GM12878 (cell line): ENCODE measurements around the gene TIPARP. TPM values are rescaled to one million over a fixed set of nuclear protein-coding genes. Genes with fewer than 3 reads are reported as not detected.

Experiments
- BACH1 ChIP-seq: fragments of 450-650 bp; IDR thresholded peaks from 2 replicates; pipeline ENCODE4 v1.6.1; 2017; ENCODE audit warnings: mild to moderate bottlenecking, borderline replicate concordance
- BCL11A ChIP-seq: IDR thresholded peaks from 2 replicates; pipeline ENCODE4 v1.6.1; 2011; ENCODE audit warnings: low read depth, low read length
- BHLHE40 ChIP-seq, 2 experiments: fragments of 450-650 bp in 1 of 2; IDR thresholded peaks; 2 replicates each; pipeline ENCODE4 v1.6.1; 2011 to 2017; ENCODE audit warnings: low read depth in 2 of 2, borderline replicate concordance in 1 of 2, improper control_type of control experiment in 1 of 2, low read length in 1 of 2, mild to moderate bottlenecking in 1 of 2
- BMI1 ChIP-seq: fragments of 450-650 bp; IDR thresholded peaks from 2 replicates; pipeline ENCODE4 v1.6.1; 2016; ENCODE audit warnings: mild to moderate bottlenecking, moderate library complexity, borderline replicate concordance
- BRCA1 ChIP-seq: IDR thresholded peaks from 2 replicates; pipeline ENCODE4 v1.6.1; 2011; ENCODE audit warnings: low read depth, low read length, improper control_type of control experiment
- CREB1 ChIP-seq: IDR thresholded peaks from 2 replicates; pipeline ENCODE4 v1.6.1; 2012; ENCODE audit warnings: low read depth, mild to moderate bottlenecking, inconsistent platforms
- EED ChIP-seq: sonication (generic); IDR thresholded peaks from 2 replicates; pipeline ENCODE4 v1.6.1; 2016; ENCODE audit warnings: antibody characterized with exemption, low read depth
- EZH2 ChIP-seq: IDR thresholded peaks from 2 replicates; pipeline ENCODE4 v1.6.1; 2012; ENCODE audit warnings: low read depth, mild to moderate bottlenecking, control low read depth, inconsistent platforms, low read length, borderline replicate concordance; ENCODE audit not compliant: control insufficient read depth
- FOS ChIP-seq: IDR thresholded peaks from 3 replicates; pipeline ENCODE4 v1.6.1; 2011; ENCODE audit warnings: borderline replicate concordance; ENCODE audit not compliant: insufficient read length; ENCODE audit errors: extremely low read depth
- GATAD2B ChIP-seq: fragments of 450-650 bp; conservative IDR thresholded peaks from 2 replicates; pipeline ENCODE4 v1.6.1; 2017; ENCODE audit warnings: low read depth, mild to moderate bottlenecking, moderate library complexity
- HDGF ChIP-seq: fragments of 450-650 bp; IDR thresholded peaks from 2 replicates; pipeline ENCODE4 v1.6.1; 2016; ENCODE audit warnings: antibody characterized with exemption
- IKZF2 ChIP-seq, 2 experiments: fragments of 450-650 bp; IDR thresholded peaks; 2 replicates each; pipeline ENCODE4 v1.6.1; 2017; ENCODE audit warnings: mild to moderate bottlenecking in 2 of 2, moderate library complexity in 2 of 2
- IRF3 ChIP-seq: fragments of 450-650 bp; IDR thresholded peaks from 2 replicates; pipeline ENCODE4 v1.6.1; 2014; ENCODE audit warnings: mild to moderate bottlenecking
- KDM1A ChIP-seq: fragments of 200-600 bp; sonication (generic); IDR thresholded peaks from 2 replicates; pipeline ENCODE4 v1.6.1; 2016; ENCODE audit warnings: borderline replicate concordance
- KLF5 ChIP-seq: fragments of 450-650 bp; IDR thresholded peaks from 2 replicates; pipeline ENCODE4 v1.6.1; 2014; ENCODE audit warnings: mild to moderate bottlenecking; ENCODE audit not compliant: partially characterized antibody
- MEF2A ChIP-seq: IDR thresholded peaks from 2 replicates; pipeline ENCODE4 v1.6.1; 2011; ENCODE audit warnings: low read depth, mild to moderate bottlenecking, low read length, moderate library complexity; ENCODE audit not compliant: insufficient read depth
- NFYA ChIP-seq: IDR thresholded peaks from 2 replicates; pipeline ENCODE4 v1.6.1; 2011; ENCODE audit warnings: low read depth, mild to moderate bottlenecking, low read length, improper control_type of control experiment, borderline replicate concordance
- SIX5 ChIP-seq: IDR thresholded peaks from 2 replicates; pipeline ENCODE4 v1.6.1; 2011; ENCODE audit warnings: mild to moderate bottlenecking, low read depth, low read length, moderate library complexity; ENCODE audit not compliant: severe bottlenecking
- SMAD1 ChIP-seq: fragments of 450-650 bp; IDR thresholded peaks from 2 replicates; pipeline ENCODE4 v1.6.1; 2018; ENCODE audit warnings: mild to moderate bottlenecking, low read depth; ENCODE audit not compliant: partially characterized antibody
- SMAD5 ChIP-seq: IDR thresholded peaks from 2 replicates; pipeline ENCODE4 v1.6.1; 2016; ENCODE audit warnings: antibody characterized with exemption, low read depth
- SMARCA5 ChIP-seq: fragments of 450-650 bp; IDR thresholded peaks from 2 replicates; pipeline ENCODE4 v1.6.1; 2017; ENCODE audit warnings: mild to moderate bottlenecking
- STAT3 ChIP-seq: IDR thresholded peaks from 2 replicates; pipeline ENCODE4 v1.6.1; 2011; ENCODE audit warnings: low read depth, low read length, improper control_type of control experiment
- ZBED1 ChIP-seq: IDR thresholded peaks from 2 replicates; pipeline ENCODE4 v1.6.1; 2016; ENCODE audit warnings: borderline replicate concordance
- ZNF217 ChIP-seq: fragments of 450-650 bp; IDR thresholded peaks from 2 replicates; pipeline ENCODE4 v1.6.1; 2017; ENCODE audit warnings: antibody characterized with exemption, mild to moderate bottlenecking
- ZNF622 ChIP-seq: fragments of 450-650 bp; IDR thresholded peaks from 2 replicates; pipeline ENCODE4 v1.6.1; 2017; ENCODE audit warnings: mild to moderate bottlenecking, inconsistent platforms
- polyA plus RNA-seq, 11 experiments: library from polyadenylated mRNA; depleted of rRNA in 4 of 11; unstranded in 6 of 11; stranded (reverse) in 5 of 11; fragments of >200 nt; fragmentation: Nextera tagmentation in 4 of 11; fragmentation: Illumina TruSeq in 1 of 11; extraction: Ambion mirVana in 4 of 11; extraction: Trizol in 1 of 11; gene quantifications; 1 replicate in 1 of 11; 2 replicates in 10 of 11; pipeline versions ENCODE4 v1.2.1 to v1.2.3, GENCODE V29; 2011 to 2016; ENCODE audit warnings: inconsistent platforms in 2 of 11, missing spikeins in 2 of 11, low read depth in 1 of 11
- total RNA-seq, 4 experiments: library from RNA; depleted of rRNA in 3 of 4; stranded (reverse); fragments of >200 nt in 3 of 4; fragmentation: Illumina TruSeq in 1 of 4; extraction: Trizol in 1 of 4; gene quantifications; 2 replicates each; pipeline versions ENCODE4 v1.2.1 to v1.2.3, GENCODE V29; 2013 to 2021
- TF ChIP-seq, protein P1 (sequence below): IDR thresholded peaks from 2 replicates; pipeline ENCODE4 v1.6.1; 2012; ENCODE audit warnings: low read depth, low read length, improper control_type of control experiment
- TF ChIP-seq, protein P2 (sequence below): fragments of 450-650 bp; IDR thresholded peaks from 2 replicates; pipeline ENCODE4 v1.6.1; 2016; ENCODE audit warnings: mild to moderate bottlenecking

Gene TIPARP
- total and polyA plus RNA-seq, 10 of the 15 experiments (the other 5 are each of a cell fraction or from before 2014, with no cell fraction given) = 3.2 to 21.5 (median 12.0) TPM

DNA sequence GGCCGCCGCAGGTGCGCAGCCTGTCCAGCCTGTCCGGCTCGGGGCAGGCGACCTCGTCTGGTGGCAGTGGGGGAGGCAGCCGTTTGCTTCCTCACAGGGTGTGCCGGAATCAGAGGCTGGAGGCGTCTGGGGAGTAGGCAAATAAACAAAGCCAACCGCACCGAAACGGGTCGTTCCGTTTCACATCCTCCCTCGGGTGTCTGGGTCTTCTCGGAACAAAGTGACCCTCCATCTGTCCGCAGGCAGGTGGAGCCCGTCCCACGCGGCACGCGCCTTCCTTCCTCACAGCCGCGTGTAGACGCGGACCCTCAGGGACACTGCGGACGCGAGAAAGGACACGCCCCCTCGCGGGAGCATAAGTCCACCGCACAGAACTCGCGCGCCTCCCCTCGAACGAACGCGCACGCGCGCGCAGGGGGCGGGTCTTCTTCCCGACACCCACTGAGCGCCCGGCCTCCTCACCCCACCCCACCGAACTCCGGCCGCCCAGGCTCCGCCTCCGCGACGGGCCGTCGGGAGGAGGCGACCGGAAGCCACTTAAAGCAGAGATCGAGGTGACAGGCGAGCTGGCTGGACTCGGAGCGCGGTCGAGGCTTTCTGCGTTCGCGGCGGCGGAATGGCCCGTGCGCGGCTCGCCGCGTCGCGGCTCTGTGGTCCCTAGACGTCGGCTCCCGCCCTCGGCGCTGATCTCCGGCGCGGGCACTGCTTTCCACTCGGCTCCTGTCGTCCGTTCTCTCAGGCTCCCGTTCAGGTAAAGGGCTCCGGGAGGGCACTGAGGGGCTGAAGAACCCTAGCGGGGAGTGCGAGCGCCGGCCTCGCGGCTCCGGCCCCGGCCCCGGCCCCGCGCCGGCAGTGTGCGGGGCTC, at the start of gene TIPARP (continued):
- TF ChIP-seq, protein P1, sequence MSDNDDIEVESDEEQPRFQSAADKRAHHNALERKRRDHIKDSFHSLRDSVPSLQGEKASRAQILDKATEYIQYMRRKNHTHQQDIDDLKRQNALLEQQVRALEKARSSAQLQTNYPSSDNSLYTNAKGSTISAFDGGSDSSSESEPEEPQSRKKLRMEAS = peak; percentile 87
- TF ChIP-seq NFYA (no peak), GATAD2B (peak; percentile 100), BACH1 (peak; percentile 100), ZBED1 (peak; percentile 89; the same call in 1 of the 2 replicates), KLF5 (peak; percentile 73), HDGF (peak; percentile 98), BRCA1 (no peak), ZNF217 (no peak), SMAD1 (no peak), IRF3 (no peak), MEF2A (peak; percentile 86), STAT3 (no peak), SMARCA5 (peak; percentile 95; the same call in 1 of the 2 replicates), SIX5 (no peak), FOS (no peak), KDM1A (no peak), CREB1 (peak; percentile 59), BHLHE40 (IDR thresholded peaks at IDR 0.05; ENCODE audit: borderline replicate concordance in 1 of 2, low read depth in 2 of 2, low read length in 1 of 2) (peak; percentile 93 to 98), EZH2 (no peak), BCL11A (peak; percentile 61), EED (peak; percentile 82), IKZF2 (IDR thresholded peaks at IDR 0.05) (peak; percentile 91 to 95), BMI1 (no peak), ZNF622 (no peak), SMAD5 (peak; percentile 92)
- TF ChIP-seq, protein P2, sequence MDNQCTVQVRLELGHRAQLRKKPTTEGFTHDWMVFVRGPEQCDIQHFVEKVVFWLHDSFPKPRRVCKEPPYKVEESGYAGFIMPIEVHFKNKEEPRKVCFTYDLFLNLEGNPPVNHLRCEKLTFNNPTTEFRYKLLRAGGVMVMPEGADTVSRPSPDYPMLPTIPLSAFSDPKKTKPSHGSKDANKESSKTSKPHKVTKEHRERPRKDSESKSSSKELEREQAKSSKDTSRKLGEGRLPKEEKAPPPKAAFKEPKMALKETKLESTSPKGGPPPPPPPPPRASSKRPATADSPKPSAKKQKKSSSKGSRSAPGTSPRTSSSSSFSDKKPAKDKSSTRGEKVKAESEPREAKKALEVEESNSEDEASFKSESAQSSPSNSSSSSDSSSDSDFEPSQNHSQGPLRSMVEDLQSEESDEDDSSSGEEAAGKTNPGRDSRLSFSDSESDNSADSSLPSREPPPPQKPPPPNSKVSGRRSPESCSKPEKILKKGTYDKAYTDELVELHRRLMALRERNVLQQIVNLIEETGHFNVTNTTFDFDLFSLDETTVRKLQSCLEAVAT = peak; percentile 86
